Common myeloid progenitor, CD34-positive (primary cell): ENCODE data around the gene SLC8A2.

ENCODE experiments used
- CTCF ChIA-PET: fragments of 350-600 bp; sonication (Branson Sonifier 250); formaldehyde crosslinking; loops from one replicate; lab custom pipeline; 2021; ENCODE audit warnings: antibody characterized with exemption; lab: Charles Lee
- POLR2A ChIA-PET: fragments of 350-600 bp; sonication (Branson Sonifier 250); formaldehyde crosslinking; loops from one replicate; lab custom pipeline; 2021; ENCODE audit warnings: antibody characterized with exemption; lab: Charles Lee
- DNase-seq, 3 donors: peaks; one replicate each; pipeline versions ENCODE4 v3.0.0 to v3.0.0-alpha.2; 2013
- H3K27ac ChIP-seq, 2 experiments: 1 replicate in 1 of 2; 2 replicates in 1 of 2; pipeline ENCODE4 v1.7.0; 2013; ENCODE audit warnings: inconsistent platforms in 2 of 2, low read length in 2 of 2, mild to moderate bottlenecking in 2 of 2, low read depth in 1 of 2, moderate library complexity in 1 of 2; ENCODE audit not compliant: severe bottlenecking in 2 of 2, insufficient read depth in 1 of 2, poor library complexity in 1 of 2
- H3K27me3 ChIP-seq, 5 experiments: replicated peaks in 2 of 5; 1 replicate in 3 of 5; 2 replicates in 2 of 5; pipeline versions ENCODE4 v1.6.1 to v1.7.0; 2013; ENCODE audit warnings: low read length in 4 of 5, mild to moderate bottlenecking in 2 of 5, moderate library complexity in 2 of 5, inconsistent platforms in 1 of 5; ENCODE audit not compliant: insufficient read depth in 5 of 5, control insufficient read depth in 4 of 5
- H3K36me3 ChIP-seq, 4 experiments: 1 replicate in 2 of 4; 2 replicates in 2 of 4; pipeline versions ENCODE4 v1.6.1 to v1.7.0; 2013; ENCODE audit warnings: low read length in 3 of 4, control low read depth in 1 of 4, mild to moderate bottlenecking in 1 of 4; ENCODE audit not compliant: control insufficient read depth in 4 of 4, insufficient read depth in 4 of 4
- H3K4me1 ChIP-seq, 4 experiments: 1 replicate in 3 of 4; 2 replicates in 1 of 4; pipeline versions ENCODE4 v1.6.1 to v1.7.1; 2013; ENCODE audit warnings: low read length in 3 of 4, mild to moderate bottlenecking in 3 of 4, control low read depth in 1 of 4, inconsistent platforms in 1 of 4, moderate library complexity in 1 of 4; ENCODE audit not compliant: control insufficient read depth in 4 of 4, insufficient read depth in 4 of 4; ENCODE audit errors: control extremely low read depth in 1 of 4
- H3K4me3 ChIP-seq, 7 experiments: 1 replicate in 4 of 7; 2 replicates in 3 of 7; pipeline versions ENCODE4 v1.5.1 to v1.7.0; 2013; ENCODE audit warnings: mild to moderate bottlenecking in 7 of 7, low read length in 6 of 7, moderate library complexity in 6 of 7, inconsistent platforms in 2 of 7, low read depth in 2 of 7, control low read depth in 1 of 7; ENCODE audit not compliant: insufficient read depth in 4 of 7, control insufficient read depth in 1 of 7; ENCODE audit errors: extremely low read depth in 1 of 7
- H3K9me3 ChIP-seq, 5 experiments: 1 replicate in 4 of 5; 2 replicates in 1 of 5; pipeline versions ENCODE4 v1.6.1 to v1.7.1; 2013; ENCODE audit warnings: low read length in 4 of 5, mild to moderate bottlenecking in 2 of 5, inconsistent platforms in 1 of 5, low read depth in 1 of 5, moderate library complexity in 1 of 5; ENCODE audit not compliant: control insufficient read depth in 4 of 5, insufficient read depth in 2 of 5; ENCODE audit errors: control extremely low read depth in 1 of 5
- WGBS: methylation state at CpG from one replicate; pipeline ENCODE4 v1.1.5; 2013; ENCODE audit not compliant: insufficient coverage; 5-methylcytosine and 5-hydroxymethylcytosine counted together

SLC8A2 gene

DNA sequence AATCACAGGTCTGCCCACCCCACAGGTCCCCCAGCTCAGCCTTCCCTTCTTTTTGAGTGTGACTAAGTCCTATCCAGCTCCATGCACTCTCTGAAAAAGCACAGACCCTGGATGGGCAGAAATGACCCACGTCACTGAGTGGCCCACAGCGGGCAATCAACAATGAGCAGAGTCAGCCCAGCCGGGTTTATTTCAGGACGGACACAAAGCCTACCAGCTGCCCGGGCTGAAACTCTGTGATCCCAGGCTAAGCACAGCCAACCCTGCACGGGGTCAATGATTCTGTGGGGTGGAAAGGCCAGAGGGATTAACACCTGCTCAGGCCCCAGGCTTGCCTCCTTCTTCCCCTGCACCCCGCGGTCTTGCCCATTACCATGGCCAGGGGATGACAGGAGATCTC is 34.8 kb upstream of the SLC8A2 start:
- no peaks in the 10 kb centered on the region for H3K27me3 ChIP-seq
- no peak for DNase-seq
- H3K4me3 ChIP-seq = no peak overlapping the region
- ChIA-PET POLR2A (interaction anchor here (0.7 kb wide), 1 partner anchor 190 kb away, joined by 3 read pairs; no protein-coding TSS in a partner anchor), CTCF (interaction anchor here (1.1 to 5.8 kb wide), 5 partner anchors 10 to 70 kb away, joined by 4 to 23 read pairs (median 13); partner anchors contain the start of gene KPTN)
- peaks cover 0 to 47% (median 24%) of the 10 kb centered on the region in 4 experiments for H3K36me3 ChIP-seq
- no peak overlapping the region for H3K27ac ChIP-seq
- H3K4me1 ChIP-seq = peaks cover 0 to 37% (median 28%) of the 10 kb centered on the region in 4 experiments
- H3K9me3 ChIP-seq = no peaks in the 10 kb centered on the region
- 100% methylated on average over 6 of the region's 8 CpGs for WGBS

GRCh38 chr19:47505506-47505905 is 33.8 kb upstream of the SLC8A2 start:
- Histone ChIP-seq H3K27me3 (no peaks in the 10 kb centered on the region), H3K36me3 (peaks cover 0 to 54% (median 29%) of the 10 kb centered on the region in 4 experiments), H3K9me3 (no peaks in the 10 kb centered on the region), H3K27ac (no peak overlapping the region), H3K4me1 (peaks cover 0 to 34% (median 28%) of the 10 kb centered on the region in 4 experiments), H3K4me3 (no peak overlapping the region)
- ChIA-PET POLR2A (no interaction called here), CTCF (interaction anchor here (1.1 kb wide), 1 partner anchor 22 kb away, joined by 4 read pairs; the partner anchor contains the start of gene KPTN)
- WGBS = 100% methylated on average over 6 of the region's 6 CpGs
- no peak for DNase-seq

DNA sequence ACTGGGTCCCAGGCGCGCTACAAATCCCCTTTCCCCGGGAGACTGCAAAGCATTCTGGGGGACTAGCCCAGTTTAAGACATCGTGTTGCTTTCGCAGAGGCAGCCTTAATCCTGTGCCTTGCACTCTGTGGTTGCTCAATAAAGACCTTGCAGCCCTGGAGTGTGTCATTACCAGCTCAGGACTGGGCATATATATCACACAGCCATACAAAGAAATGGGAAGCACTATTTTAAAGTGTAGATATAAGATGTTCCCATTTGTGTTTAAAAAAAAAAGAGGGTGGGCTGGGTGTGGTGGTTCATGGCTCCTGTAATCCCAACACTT is 32.1 kb upstream of the SLC8A2 start:
- H3K4me1 ChIP-seq = peaks cover 0 to 24% (median 21%) of the 10 kb centered on the region in 4 experiments
- H3K27ac ChIP-seq = no peak overlapping the region
- 80% methylated on average over 5 of the region's 5 CpGs for WGBS
- ChIA-PET POLR2A (no interaction called here), CTCF (interaction anchor here (1.2 kb wide), 1 partner anchor 20 kb away, joined by 3 read pairs; the partner anchor contains the start of gene KPTN)
- no peak for DNase-seq
- H3K4me3 ChIP-seq = no peak overlapping the region
- H3K27me3 ChIP-seq = no peaks in the 10 kb centered on the region
- H3K36me3 ChIP-seq = peaks cover 0 to 67% (median 39%) of the 10 kb centered on the region in 4 experiments
- no peaks in the 10 kb centered on the region for H3K9me3 ChIP-seq

DNA sequence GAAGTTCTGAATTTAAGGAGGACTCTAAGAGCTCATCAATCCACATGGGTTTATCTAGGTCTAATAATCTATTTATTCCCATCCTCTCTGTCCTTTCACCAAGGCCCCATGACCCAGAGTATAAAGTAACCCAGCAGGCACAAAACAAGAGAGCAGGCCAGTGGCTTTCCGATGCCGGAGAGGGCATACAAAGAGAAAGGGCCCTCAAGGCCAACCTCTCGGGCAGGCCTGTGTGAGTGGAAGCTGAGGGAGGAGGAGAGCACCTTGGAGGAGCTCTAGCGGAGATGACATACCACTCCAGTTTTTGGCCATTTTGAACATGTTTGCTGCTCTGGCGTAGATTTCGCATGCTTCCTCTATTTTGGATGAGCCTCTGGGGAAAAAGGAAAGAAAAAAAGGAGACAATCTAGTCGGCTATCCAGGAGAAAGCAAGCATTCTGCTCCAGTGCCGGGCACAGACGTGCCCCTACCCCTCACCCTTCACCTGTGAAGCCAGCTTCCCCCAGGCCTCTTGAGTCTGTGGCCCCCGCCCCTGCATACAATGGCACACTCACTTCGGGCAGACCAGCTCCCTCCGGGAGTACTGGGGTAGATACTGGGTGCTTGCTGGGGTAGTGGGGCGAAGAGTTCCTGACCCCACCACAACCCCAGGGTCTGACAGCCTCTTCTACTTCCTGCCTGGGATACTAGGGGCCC is 31.6 kb upstream of the SLC8A2 start:
- ChIA-PET CTCF (interaction anchor here (0.8 to 1.3 kb wide), 3 partner anchors 16 to 120 kb away, joined by 3 read pairs; partner anchors contain the start of gene KPTN), POLR2A (no interaction called here)
- Histone ChIP-seq H3K27me3 (no peaks in the 10 kb centered on the region), H3K9me3 (no peaks in the 10 kb centered on the region), H3K27ac (no peak overlapping the region), H3K36me3 (peaks cover 0 to 72% (median 42%) of the 10 kb centered on the region in 4 experiments), H3K4me3 (no peak overlapping the region), H3K4me1 (peaks cover 0 to 19% (median 16%) of the 10 kb centered on the region in 4 experiments)
- 98% methylated on average over 7 of the region's 13 CpGs for WGBS
- no peak for DNase-seq

DNA sequence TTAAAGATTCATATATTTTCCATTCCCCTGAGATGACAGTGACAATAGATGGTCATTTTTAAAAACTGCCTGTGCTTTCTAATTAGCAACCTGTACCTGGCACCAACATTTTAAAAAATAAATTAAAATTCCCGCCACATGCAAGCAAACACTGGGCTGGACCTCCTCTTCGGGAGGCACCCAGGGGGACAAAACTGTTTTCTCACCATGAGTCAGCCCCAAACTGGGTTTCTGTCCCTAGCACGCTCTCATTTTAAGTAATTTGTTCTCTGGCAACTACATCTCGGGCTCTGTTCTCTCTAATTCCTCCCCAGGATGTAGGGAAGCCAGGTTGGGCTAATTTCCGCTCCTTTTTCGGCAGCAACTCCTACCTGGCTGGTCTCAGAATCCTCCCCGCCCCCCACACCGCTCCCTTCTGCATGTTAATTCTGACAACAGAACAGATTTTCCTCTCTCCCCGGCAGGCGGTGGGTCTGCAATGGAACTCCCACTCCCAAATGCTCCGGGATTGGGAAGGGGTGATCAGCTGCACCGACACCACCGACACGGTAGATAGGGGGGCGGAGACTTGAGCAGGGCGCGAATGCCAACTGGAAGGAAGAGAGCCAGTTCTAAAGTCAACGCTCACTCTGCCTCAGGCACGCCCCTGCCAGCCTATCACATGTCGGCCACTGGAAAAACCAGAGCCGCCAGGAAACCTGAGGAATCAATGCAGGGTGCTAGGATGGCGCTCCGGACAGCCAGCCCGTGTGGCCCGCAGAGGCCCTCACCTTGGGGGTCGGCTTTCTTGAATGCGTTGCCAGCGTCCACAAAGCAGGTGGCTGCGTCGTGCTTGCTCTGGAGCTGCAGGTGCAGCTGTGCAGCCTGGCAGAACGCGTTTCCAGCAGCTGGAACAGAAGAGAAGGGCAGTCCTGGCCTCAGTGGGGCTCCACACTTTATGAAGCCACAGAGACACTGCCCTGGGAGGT is 28.5 kb upstream of the SLC8A2 start:
- 98% methylated on average over 30 of the region's 32 CpGs for WGBS
- Histone ChIP-seq H3K36me3 (peaks cover 2 to 85% (median 52%) of the 10 kb centered on the region in 4 experiments), H3K4me1 (peaks cover 0 to 14% (median 12%) of the 10 kb centered on the region in 4 experiments), H3K9me3 (no peaks in the 10 kb centered on the region), H3K27me3 (no peaks in the 10 kb centered on the region), H3K27ac (no peak overlapping the region), H3K4me3 (no peak overlapping the region)
- CTCF ChIA-PET = interaction anchor here (0.6 to 1.2 kb wide), 5 partner anchors 8 to 1020 kb away, joined by 3 to 5 read pairs (median 3); partner anchors contain the start of gene NAPA
- DNase-seq = no peak
- POLR2A ChIA-PET = no interaction called here

DNA sequence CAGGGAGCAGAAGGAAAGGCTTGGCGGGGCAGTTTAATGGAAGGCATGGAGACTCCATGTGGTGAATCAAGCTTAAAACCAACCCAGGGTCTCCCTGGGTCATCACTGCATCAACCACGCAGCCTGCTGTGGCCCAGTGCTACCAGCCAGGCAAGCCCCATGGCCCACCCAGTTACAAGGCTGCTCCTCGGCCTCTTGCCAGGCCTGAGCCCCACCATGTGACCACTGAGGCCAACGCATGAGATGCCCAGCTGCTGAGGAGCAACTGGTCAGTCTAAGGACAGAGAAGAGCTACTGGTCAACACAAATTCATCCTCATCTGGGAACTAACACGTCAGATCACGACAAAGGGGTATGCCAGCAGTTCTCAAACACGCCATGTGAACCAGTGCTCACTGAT is 27.7 kb upstream of the SLC8A2 start:
- WGBS = 94% methylated on average over 7 of the region's 7 CpGs
- peaks cover 2 to 84% (median 52%) of the 10 kb centered on the region in 4 experiments for H3K36me3 ChIP-seq
- no peak overlapping the region for H3K4me3 ChIP-seq
- ChIA-PET POLR2A (no interaction called here), CTCF (interaction anchor here (1.0 to 1.2 kb wide), 3 partner anchors 8 to 14 kb away, joined by 3 to 5 read pairs (median 4); no protein-coding TSS in a partner anchor)
- no peaks in the 10 kb centered on the region for H3K9me3 ChIP-seq
- peaks cover 4 to 22% (median 19%) of the 10 kb centered on the region in 4 experiments for H3K4me1 ChIP-seq
- H3K27me3 ChIP-seq = no peaks in the 10 kb centered on the region
- no peak overlapping the region for H3K27ac ChIP-seq
- DNase-seq = no peak
